GM19193 (cell line): Measurements from ENCODE around the gene ARHGAP24.

Source experiments
- POLR2A ChIP-seq: IDR thresholded peaks from 4 replicates; pipeline ENCODE4 v1.6.1; 2011; ENCODE audit not compliant: insufficient read depth, insufficient read length; ENCODE audit errors: extremely low read depth

The ARHGAP24 gene

DNA sequence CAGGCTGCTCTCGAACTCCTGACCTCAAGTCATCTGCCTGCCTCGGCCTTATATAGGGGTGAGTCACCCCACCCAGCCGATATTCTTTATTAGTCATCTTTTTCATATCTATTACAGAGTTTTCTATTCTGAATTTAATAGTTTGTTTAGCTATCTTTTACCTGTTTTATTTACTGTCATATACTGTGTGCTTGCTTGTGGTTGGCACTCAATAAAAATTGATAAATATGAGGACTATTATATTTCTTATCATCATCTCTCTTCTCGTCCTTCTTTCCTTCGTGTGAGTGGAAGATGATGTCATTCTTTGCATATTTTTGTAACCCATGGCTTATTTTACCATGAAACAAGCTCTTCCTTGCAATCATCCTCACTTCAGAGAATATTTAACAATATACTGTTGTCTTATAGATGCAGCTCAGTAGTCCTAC is 265.5 kb downstream of the ARHGAP24 start:
- TF ChIP-seq POLR2A, result no peak

DNA sequence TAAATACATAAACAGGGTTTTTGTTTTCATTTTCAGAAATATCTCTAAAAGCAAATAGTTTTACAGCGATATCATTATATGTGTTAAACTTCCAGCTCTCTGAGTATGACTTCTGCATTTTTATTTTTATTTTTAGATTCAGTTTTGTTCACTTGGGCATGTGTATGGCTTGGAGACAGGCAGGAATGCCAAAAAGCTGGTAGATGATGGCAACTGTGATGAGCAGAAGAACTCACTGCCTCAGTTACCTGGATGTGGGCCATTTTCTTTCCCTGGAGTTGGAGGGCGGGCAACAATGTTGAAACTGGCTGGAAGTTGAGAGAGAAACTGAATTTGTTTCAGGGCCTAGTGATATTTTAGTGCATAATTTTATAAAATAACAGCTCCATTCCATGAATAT is 266.4 kb downstream of the ARHGAP24 start:
- TF ChIP-seq POLR2A, result no peak

DNA sequence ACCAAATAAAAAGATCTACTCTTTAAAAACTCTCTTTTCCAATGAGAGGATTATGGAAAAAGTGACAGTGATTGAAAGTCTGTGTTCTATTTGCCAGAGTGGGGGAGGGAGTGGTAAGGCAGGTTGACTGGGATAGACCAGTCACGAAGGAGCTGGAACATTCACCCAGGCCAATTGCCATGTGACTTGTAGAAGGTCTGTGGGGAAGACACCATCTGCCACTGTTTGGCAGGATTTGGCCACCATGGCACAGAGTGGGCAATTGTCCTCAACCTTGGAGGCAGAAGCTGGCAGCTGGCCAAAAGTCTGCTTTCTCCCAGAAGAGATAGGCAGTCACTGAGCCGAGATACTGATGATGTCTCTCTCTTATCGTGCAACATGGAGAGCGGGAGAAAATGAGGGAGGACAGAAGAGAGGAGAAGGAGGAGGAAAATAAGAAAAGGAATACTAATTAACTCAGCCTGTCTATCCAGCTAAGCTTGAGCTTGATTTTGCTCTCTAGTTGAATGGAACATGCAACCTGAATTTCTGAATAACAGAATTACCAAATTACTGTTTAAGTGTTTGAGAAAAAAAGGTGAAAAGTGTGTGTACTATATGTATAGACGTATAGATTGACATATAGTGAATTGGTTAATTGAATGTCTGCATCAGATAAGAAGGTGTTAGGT is 267.1 kb downstream of the ARHGAP24 start:
- no peak for TF ChIP-seq POLR2A

DNA sequence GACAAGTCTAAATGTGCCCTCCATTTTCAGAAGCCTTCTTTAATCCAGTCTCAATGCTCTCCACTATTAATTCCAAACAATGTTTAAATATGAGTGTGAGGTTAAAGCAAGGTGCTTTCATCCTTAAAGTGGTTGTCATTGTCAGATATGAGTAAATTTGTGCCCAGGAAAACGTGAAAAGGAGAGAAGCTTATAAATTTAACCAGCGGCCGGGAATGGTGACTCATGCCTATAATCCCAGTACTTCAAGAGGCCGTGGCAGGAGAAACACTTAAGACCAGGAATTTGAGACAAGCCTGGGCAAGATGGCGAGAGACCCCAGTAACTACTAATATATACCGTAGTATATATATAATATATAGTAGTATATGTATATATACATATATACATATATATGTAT is 270.0 kb downstream of the ARHGAP24 start:
- no peak for TF ChIP-seq POLR2A

DNA sequence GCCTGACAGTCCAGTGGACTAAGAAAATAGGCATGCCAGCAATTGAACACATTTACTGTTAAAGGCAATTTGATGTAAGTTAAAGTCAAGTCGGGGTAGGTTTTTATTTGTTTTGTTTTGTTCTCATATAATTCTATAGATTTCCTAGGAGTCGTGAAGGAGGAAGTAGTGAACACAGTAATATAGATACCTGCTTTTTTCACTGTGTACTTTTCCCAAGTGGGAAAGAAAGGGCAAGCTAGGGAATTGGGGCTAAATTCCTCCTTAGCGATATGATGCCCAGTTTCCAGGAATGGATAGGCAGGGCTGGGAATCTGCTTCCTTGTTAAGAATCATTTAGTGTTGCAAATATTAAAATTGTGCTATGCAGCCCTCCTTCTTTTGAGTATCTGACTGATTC is 271.0 kb downstream of the ARHGAP24 start:
- TF ChIP-seq POLR2A, result no peak

DNA sequence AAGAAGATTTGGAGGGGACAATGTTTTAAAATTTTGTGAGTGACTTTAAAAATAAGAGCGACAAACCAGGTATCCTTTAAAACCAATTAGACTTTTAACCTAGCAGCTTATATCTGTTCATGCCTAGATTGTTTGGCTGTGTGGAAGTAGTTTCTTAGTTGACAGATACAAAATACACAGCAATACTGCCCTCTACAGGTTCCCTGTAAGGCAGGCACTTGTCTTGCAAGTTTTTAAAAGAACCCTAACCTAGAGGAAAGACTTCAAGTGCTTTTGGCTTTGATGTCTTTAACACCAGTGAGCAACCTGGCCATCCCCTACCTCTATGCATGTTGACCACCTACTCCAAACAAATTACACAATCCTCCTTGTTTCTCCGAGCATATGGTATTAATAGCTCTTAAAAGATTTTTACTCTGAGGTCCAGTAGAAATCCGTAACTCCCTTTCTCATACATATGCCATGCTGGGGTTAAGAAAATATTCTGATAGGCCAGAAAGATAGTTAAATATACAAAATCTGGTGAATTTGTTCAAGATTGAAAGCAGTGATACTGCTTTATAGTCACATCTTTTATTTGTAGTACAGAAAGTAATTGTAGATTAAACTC is 273.0 kb downstream of the ARHGAP24 start:
- no peak for TF ChIP-seq POLR2A

DNA sequence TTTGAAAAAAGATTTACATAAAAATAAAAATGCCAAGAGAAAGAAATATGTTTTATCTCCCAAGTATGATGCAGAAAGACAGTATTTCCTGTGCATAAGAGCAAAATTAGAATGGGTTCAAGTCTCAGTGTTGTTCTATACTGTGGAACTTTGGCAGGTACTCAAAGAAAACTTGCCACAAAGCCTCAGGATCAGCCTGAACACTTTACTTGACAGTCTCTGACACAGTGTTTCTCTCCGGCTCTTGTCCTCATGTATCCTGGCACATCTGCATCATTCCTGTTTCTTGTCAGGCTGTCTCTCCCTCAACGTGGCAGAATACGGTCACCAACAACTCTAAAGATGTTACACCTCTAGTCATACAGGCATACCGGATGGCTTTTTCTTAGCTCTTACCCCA is 273.7 kb downstream of the ARHGAP24 start:
- no peak for TF ChIP-seq POLR2A

DNA sequence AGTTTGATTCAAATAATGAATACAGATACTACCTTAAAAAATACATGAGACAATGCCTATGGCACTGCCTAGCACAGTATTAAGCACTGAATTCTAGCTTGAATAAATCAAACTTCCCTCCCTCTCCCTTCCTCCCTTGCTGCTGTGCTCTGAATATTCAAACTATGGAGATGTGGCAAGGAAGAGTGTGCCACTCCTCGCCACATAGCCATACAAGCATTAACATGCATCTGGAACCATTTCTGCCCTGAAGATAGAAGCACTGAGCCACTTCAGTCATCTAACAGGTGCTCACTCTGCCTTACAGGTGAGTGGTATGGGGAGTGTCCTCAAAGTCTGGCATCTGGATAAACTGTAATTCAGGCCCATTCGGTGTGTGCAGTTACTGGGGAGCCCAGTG is 276.9 kb downstream of the ARHGAP24 start:
- TF ChIP-seq POLR2A, result no peak

DNA sequence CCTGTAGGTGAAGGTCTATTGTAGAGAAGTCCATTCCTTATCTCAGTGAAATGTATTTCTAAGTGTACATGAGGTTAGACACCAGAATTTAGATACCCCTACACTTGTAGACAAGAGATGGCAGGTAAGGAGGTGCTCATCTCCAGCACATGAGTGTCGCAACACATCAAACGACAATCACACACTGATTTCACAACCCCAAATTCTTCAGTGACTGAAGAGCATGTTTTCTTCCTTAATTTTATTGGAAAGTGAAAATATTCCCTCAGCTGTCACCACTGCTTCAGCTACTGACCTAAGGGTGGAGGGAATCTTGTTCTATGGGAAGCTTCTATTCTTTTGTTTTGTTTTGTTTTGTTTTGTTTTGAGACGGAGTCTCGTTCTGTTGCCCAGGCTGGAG is 280.3 kb downstream of the ARHGAP24 start:
- no peak for TF ChIP-seq POLR2A

DNA sequence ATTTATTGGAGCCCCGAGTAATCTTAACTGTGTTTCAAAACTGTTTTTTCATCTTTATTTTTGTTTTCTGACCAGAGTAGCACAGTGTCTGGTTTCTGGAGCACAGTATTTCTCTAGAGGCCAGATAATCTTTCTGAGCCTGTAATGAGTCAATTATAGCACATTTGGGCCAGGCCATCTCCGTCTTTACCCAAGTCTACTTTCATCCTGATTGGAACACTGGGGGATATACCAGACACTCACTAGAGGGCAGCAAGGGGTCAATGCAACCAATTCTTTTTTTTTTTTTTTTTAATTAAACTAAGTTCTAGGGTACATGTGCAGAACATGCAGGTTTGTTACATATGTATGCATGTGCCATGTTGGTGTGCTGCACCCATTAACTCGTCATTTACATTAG is 282.0 kb downstream of the ARHGAP24 start:
- TF ChIP-seq POLR2A, result no peak

DNA sequence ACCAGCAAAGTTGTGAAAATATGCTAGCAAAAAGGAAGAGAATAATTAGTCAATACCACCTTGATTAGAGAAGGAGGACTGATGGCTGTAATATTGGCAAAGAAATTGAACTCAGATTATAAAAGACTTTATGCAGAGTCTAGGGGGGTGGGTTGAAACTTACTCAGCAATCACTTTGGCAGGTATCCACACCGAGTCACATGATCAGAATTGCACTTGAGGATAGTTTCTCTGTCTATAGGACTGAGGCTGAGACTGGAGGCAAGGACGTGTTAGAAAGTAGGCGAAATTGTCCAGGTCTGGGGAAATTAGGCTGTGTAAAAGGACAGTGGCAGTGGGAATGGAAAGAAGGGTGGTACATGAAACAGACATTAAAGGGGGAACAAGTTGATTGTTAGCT is 284.4 kb downstream of the ARHGAP24 start:
- no peak for TF ChIP-seq POLR2A

DNA sequence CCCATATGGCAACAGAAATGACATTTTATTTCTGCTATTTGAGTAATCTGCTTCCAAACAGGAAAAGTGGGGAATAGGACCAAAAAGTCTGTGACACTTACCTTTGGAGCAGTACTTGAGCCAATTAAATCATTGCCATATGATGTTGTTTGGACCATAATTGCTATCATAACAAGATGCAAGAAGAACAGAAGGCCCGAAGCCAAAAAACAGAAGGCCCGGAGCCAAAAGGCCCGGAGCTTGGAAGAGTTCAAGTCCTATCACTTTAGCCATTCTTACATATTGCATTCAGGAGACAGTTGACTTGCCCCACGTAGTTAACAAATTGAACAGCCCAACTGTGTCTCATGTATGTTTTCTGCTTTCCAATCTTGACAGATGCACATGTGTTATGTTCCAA is 285.6 kb downstream of the ARHGAP24 start:
- TF ChIP-seq POLR2A, result no peak

DNA sequence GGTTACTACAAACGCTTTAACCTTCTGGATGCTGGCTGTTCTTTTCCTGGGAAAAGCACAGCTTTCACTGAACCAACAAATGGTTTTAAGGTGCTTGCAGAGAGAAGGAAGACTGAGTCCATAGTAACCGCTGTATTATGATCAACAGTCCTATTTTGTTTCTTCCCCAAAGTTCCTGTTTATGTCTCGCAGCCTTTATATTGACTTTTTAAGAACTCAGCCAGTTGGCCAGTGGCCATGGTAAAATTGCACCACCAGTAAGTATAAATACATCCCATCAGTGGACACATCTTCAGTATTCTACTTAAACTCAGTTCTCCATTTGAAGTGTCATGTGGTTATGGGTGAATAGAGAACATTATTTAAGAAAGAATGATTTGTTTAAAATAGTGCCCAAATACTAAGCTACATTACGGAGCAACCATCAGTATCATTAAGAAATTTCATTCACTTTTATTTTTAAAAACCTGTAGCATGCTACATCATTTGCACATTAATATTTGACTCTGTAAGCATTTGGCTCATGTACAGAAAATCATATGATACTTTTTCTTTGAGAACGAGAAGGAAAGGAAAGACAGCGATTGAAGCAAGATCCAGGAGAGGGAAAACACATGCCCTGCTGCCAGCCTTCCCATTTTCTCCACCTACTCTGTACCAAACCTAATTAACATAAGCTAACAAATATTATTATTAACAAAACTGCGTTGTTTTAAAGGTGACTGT is 287.0 kb downstream of the ARHGAP24 start:
- TF ChIP-seq POLR2A, result no peak

DNA sequence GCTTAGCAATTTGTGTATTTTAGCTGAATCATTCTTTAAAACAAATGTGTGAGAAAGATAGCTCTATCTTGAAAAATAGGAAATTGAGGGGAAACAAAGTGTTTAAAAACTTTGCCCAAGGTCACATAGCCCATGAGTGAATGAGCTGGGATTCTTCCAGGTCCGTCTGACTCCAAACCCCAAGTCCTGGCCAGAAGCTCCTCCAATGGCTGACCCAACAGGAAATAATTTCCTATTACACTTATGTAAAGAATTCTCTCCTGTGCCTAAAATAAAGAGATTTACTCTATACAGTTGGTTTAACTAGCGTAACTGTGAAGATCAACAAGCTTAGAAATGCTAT is 287.6 kb downstream of the ARHGAP24 start:
- no peak for TF ChIP-seq POLR2A

DNA sequence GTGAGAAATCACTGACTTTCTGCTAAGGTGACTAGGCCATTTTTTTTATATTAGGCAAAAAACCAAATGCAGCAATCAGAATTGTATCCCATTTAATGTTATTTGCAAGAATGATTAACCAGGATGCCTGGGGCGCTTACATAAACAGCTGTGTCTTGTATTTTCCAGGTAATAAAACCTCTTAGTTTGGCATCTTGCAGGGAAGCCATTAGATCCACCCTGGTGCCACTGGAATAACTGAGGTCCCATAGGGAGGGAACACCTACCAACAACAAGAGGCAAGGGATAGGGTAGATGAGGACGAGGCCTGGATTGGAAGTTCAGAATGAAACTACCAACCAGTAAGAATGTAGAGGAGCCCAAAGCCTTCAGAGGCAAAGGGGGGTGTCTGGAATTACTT is 288.3 kb downstream of the ARHGAP24 start:
- TF ChIP-seq POLR2A, result no peak

DNA sequence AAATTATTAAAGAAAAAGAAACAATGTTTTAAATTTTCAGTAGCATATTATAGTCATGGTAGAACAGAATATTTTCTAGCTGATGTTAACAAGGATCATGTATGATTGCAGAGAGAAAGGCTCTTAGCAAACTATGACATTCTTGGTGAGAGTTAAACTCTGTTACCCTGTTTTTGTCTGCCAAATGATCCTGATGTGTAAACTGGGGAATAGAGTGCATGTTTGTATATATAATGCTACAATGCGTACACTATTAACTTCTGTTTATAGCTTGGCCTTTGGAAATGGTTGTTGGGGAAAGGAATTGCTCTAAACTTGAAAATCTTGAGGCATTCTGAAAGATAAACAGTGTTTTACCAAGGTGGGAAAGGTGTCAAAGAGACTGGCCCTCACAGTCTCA is 292.7 kb downstream of the ARHGAP24 start:
- TF ChIP-seq POLR2A, result no peak

DNA sequence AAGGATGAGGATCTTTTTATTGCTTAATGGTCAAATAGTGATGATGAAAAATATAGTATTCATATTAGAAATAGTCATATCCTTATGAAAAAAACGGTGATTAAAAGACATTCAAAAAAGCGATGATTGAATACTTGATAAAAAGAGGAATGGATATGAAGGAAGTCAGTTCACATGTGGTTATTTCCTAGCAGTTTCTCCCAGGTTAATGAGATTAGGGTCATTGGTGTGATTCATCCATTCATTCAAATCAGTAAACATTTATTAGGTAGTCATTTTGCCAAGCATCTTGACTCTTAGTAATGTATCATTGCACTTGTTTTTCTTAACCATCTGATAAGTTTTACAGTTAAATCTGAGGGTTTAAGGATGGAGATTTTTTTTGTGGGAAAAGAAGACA is 294.1 kb downstream of the ARHGAP24 start:
- no peak for TF ChIP-seq POLR2A

DNA sequence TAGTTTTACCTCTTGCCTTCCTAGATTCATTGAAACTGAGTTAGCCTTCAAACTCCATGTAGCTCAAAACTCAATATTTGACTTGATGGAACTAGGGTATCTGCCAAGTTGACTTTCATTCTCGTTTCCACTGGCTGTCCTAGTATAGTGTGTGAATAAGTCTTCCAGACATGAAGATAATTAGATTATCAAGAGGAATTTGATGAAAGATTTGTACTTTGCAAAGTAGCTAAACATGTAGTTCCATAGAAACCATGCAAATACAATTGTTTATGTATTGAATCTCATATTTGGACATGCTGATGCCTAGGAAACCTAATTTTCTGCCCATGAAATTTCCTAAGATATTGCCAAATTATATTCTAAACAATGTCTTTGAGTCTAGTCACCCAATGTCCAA is 297.5 kb downstream of the ARHGAP24 start:
- no peak for TF ChIP-seq POLR2A
